Osteoblast (primary cell): Measurements from ENCODE around the gene NMNAT3. TPM values are rescaled to one million over a fixed set of nuclear protein-coding genes. Genes with fewer than 3 reads are reported as not detected.

Experiments used
- DNase-seq: peaks from one replicate; pipeline ENCODE4 v3.0.0; 2011; ENCODE audit warnings: low spot score, mixed read lengths; ENCODE audit not compliant: insufficient read length; ENCODE audit errors: missing footprints
- H2AFZ ChIP-seq: 2 replicates; pipeline ENCODE4 v1.6.0; 2011; ENCODE audit warnings: mild to moderate bottlenecking, low read length
- H3K27ac ChIP-seq: 2 replicates; pipeline ENCODE4 v1.5.1; 2011; ENCODE audit warnings: mild to moderate bottlenecking, low read depth, low read length, moderate library complexity
- H3K27me3 ChIP-seq: 2 replicates; pipeline ENCODE4 v1.6.0; 2012; ENCODE audit warnings: mild to moderate bottlenecking, control low read depth, inconsistent platforms, low read length, moderate library complexity; ENCODE audit not compliant: insufficient read depth
- H3K36me3 ChIP-seq: 2 replicates; pipeline ENCODE4 v1.5.1; 2011; ENCODE audit warnings: mild to moderate bottlenecking, low read length, control low read depth, moderate library complexity; ENCODE audit not compliant: insufficient read depth
- H3K4me1 ChIP-seq: 2 replicates; pipeline ENCODE4 v1.5.1; 2011; ENCODE audit warnings: mild to moderate bottlenecking, low read length, control low read depth, moderate library complexity; ENCODE audit not compliant: insufficient read depth
- H3K4me2 ChIP-seq: 2 replicates; pipeline ENCODE4 v1.6.0; 2011; ENCODE audit warnings: mild to moderate bottlenecking, low read length; ENCODE audit not compliant: insufficient read depth
- H3K4me3 ChIP-seq: fragments of 200-600 bp; sonication (generic); 3 replicates; pipeline ENCODE4 v1.5.1; 2012; ENCODE audit warnings: mild to moderate bottlenecking, low read length, inconsistent platforms; ENCODE audit not compliant: insufficient read depth
- H3K79me2 ChIP-seq: 2 replicates; pipeline ENCODE4 v1.6.0; 2012; ENCODE audit warnings: mild to moderate bottlenecking, low read length, control low read depth, inconsistent platforms; ENCODE audit not compliant: insufficient read depth
- H3K9me3 ChIP-seq: 2 replicates; pipeline ENCODE4 v1.5.1; 2011; ENCODE audit warnings: low read depth, low read length, control low read depth
- H4K20me1 ChIP-seq: 2 replicates; pipeline ENCODE4 v1.6.0; 2012; ENCODE audit warnings: mild to moderate bottlenecking, low read length, control low read depth; ENCODE audit not compliant: insufficient read depth
- total RNA-seq: library from RNA; depleted of rRNA; stranded (reverse); fragments of >200 nt; gene quantifications from 2 replicates; pipeline ENCODE4 v1.2.3, GENCODE V29; 2012
- TF ChIP-seq, protein P1 (sequence below): IDR thresholded peaks from 2 replicates; pipeline ENCODE4 v1.5.1; 2011; ENCODE audit warnings: mild to moderate bottlenecking, low read depth, low read length, moderate library complexity; ENCODE audit errors: extremely low read depth

The NMNAT3 gene
- total RNA-seq, 1 donor, result 0.36 TPM

DNA sequence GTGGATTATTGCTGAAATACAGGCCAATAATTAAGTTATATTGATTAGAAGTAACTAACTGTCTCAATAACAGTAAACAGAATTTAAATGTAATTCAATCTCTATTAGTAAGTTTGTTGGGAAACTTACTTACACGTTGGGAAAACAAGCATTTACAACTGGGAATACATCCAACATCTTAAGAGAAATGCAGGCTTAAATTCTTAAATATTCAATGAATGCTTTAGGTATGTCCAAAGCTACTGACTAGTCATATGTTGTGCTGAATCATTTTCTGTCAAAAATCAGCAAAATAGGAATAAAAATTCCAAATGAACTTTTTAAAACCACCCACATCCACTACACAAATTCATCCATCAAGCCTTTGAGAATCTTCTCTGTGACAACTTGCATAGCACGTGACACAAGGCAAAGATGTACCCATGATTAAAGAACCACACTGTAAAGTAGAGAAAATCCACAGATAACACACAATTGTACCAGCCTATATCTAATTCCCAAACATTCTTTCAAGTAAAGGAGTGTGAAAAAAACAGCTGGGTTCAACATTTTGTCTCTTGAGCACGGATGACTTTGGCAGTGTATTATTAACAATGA is 60.0 kb downstream of the NMNAT3 start:
- Histone ChIP-seq H2AFZ (no peak overlapping the region), H3K4me1 (no peaks in the 10 kb centered on the region), H3K27ac (no peak overlapping the region), H3K27me3 (no peaks in the 10 kb centered on the region), H3K36me3 (no peaks in the 10 kb centered on the region), H3K9me3 (no peaks in the 10 kb centered on the region), H3K4me3 (no peak overlapping the region), H4K20me1 (no peaks in the 10 kb centered on the region), H3K4me2 (no peak overlapping the region), H3K79me2 (no peaks in the 10 kb centered on the region)
- no peak for DNase-seq
- TF ChIP-seq, protein P1, sequence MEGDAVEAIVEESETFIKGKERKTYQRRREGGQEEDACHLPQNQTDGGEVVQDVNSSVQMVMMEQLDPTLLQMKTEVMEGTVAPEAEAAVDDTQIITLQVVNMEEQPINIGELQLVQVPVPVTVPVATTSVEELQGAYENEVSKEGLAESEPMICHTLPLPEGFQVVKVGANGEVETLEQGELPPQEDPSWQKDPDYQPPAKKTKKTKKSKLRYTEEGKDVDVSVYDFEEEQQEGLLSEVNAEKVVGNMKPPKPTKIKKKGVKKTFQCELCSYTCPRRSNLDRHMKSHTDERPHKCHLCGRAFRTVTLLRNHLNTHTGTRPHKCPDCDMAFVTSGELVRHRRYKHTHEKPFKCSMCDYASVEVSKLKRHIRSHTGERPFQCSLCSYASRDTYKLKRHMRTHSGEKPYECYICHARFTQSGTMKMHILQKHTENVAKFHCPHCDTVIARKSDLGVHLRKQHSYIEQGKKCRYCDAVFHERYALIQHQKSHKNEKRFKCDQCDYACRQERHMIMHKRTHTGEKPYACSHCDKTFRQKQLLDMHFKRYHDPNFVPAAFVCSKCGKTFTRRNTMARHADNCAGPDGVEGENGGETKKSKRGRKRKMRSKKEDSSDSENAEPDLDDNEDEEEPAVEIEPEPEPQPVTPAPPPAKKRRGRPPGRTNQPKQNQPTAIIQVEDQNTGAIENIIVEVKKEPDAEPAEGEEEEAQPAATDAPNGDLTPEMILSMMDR, result no peak

DNA sequence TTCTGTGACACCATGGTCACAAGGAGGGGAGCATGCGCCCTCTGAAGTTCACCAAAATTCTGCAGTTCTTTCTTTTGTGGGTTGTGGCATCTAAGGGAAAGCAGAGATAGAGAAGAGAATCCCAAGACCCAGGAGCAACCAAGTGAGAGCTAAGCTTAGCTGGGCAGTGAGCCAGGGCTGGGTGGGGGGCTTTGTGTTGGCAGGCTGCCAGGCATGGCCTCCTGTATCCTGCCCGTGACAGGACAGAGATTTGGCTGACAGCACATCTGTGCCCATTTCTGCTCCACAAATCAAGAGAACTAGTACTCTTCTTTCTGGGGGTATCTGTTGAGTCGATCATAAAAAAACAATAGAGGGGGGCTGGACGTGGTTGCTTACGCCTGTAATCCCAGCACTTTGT is 66.2 kb downstream of the NMNAT3 start:
- no peak overlapping the region for H3K4me2 ChIP-seq

DNA sequence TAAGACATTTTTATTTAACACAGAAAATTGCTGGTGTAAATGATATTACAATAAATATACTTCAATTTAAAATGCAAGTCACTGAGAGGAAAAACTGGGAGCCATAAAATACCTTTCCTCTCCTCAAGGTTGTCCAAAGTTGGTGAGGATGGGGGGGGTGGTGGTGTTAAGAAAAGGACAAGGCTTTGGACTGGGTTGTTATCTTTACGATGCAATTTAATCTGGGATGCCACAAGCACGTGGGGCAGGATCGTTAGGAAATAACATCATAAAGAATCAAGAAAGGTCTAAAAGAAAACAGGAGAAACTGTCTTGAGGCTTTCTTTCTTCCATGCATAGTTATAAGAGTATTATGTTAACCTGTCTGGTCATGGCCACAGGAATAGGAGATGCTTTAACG is 66.9 kb downstream of the NMNAT3 start:
- Histone ChIP-seq H3K4me3 (no peak overlapping the region), H2AFZ (no peak overlapping the region), H3K9me3 (no peaks in the 10 kb centered on the region), H3K27me3 (no peaks in the 10 kb centered on the region), H3K4me2 (no peak overlapping the region), H3K4me1 (no peaks in the 10 kb centered on the region), H3K36me3 (no peaks in the 10 kb centered on the region), H4K20me1 (no peaks in the 10 kb centered on the region), H3K79me2 (no peaks in the 10 kb centered on the region), H3K27ac (no peak overlapping the region)
- DNase-seq, result no peak
- TF ChIP-seq, protein P1, result no peak

More for the DNA sequence above, 66.2 kb downstream of the NMNAT3 start:
- no peak for DNase-seq
- H3K9me3 ChIP-seq, result no peaks in the 10 kb centered on the region
- H3K36me3 ChIP-seq, result no peaks in the 10 kb centered on the region
- no peak overlapping the region for H3K27ac ChIP-seq
- H3K79me2 ChIP-seq, result no peaks in the 10 kb centered on the region
- H3K4me3 ChIP-seq, result no peak overlapping the region
- H4K20me1 ChIP-seq, result no peaks in the 10 kb centered on the region
- H3K4me1 ChIP-seq, result no peaks in the 10 kb centered on the region
- no peak overlapping the region for H2AFZ ChIP-seq
- no peaks in the 10 kb centered on the region for H3K27me3 ChIP-seq
- TF ChIP-seq, protein P1, result no peak

DNA sequence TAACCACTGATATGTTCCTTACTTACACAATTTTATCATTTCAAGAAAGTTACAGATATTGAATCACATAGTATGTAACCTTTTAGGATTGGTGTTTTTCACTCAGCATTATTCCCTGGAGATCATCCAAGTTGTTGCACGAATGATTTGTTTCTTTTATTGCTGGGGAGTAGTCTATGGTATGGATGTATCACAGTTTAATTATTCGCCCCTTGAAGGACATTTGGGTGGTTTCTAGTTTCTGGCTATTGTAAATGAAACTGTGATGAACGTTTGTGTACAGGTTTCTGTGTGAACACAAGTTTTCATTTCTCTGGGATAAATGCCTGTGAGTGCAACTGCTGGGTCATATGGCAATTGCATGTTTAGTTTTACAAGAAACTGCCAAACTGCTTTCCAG is 68.8 kb downstream of the NMNAT3 start:
- TF ChIP-seq, protein P1, result no peak
- H2AFZ ChIP-seq, result no peak overlapping the region

More for the DNA sequence above, 68.8 kb downstream of the NMNAT3 start:
- no peaks in the 10 kb centered on the region for H4K20me1 ChIP-seq
- no peak overlapping the region for H3K4me3 ChIP-seq
- H3K27ac ChIP-seq, result no peak overlapping the region
- no peaks in the 10 kb centered on the region for H3K9me3 ChIP-seq
- H3K79me2 ChIP-seq, result no peaks in the 10 kb centered on the region
- no peaks in the 10 kb centered on the region for H3K27me3 ChIP-seq
- DNase-seq, result no peak
- no peak overlapping the region for H3K4me2 ChIP-seq
- H3K36me3 ChIP-seq, result no peaks in the 10 kb centered on the region
- no peaks in the 10 kb centered on the region for H3K4me1 ChIP-seq
